NCI-H187 (cell line): ENCODE results near the gene DAG1.
A peak's percentile ranks its signal among the peaks of the same experiment; 100 is the strongest.

Experiments used
- DNase-seq, 2 experiments: peaks; one replicate each; lab custom pipeline; 2025; lab: John Stamatoyannopoulos, UW

DAG1 gene

DNA sequence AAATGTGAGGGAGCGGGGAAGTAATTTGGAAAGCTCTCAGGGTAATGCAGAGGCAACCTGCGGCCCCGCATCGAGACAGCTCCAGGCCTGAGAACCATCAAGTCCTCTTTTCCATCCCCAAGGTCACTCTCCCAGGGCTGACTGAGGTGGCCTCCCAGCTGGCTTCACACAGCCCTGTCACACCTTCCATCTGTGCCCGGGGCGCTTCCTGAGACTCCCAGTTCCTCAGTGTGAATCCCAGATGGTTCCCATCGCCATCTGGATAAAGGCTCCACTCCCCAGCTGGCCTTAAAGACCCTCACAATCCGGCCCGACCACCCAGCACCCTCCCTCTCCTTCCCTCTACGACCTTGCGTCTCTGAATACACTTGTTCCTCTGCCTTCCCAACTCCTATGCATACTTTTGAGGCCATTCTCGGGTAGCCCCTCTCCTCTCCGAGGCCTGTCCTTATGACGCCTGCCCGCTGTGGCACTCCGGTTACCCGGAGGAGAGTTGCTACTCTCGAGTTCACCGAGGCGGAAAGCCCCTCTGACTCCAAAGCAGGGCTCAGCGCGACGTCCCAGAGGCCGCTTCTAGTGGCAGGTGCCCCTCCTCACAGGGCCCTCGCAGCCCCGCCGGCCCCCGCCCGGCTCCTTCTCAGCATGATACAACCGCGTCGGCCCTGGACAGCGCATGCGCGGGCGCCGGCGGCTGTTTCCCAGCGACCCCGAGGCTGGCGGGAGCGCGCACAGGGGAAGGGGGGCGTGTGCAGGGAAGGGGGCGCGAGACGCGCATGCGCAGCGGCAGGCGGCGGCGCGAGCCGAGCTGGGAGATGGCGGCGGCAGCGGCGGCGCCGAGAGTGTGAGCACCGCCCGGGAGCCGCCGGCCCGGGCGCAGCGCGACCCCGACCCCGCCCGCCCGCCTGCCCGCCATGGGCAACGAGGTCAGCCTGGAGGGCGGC, 83.9 kb downstream of the DAG1 start, which contains the start of gene BSN:
Gene BSN, plus strand, starts transcription at position 786 of the 941 bp plus-strand sequence. Its CDS starts 126 bp downstream, at position 912.
- peak; percentile 58 to 84 for DNase-seq

DNA sequence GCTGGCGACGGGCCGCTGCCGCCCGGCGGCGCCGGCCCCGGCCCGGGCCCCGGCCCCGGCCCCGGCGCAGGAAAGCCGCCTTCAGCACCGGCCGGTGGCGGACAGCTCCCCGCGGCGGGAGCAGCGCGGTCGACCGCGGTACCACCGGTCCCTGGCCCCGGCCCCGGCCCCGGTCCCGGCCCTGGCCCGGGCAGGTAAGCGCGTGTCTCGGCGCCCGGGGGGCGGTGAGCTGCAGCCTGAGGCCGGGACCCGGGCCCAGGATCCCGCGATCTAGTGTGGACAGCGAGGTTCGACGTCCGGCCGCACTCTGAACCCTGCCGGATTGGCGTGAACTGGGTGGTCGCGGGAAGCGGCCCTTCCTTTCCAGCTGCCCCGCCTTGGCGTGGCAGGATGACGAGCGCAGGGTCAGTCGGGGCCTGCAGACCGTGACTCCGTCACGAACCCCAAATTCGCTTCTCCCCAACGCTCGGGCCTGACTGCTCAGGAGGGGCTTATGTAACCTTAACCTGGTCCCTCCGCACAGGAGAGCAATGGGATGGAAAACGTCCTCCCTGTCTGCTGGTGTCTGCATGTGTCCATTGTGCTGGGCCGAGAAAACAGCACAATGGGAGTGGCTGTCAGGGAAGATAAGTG, 84.7 kb downstream of the DAG1 start:
- no peak for DNase-seq

DNA sequence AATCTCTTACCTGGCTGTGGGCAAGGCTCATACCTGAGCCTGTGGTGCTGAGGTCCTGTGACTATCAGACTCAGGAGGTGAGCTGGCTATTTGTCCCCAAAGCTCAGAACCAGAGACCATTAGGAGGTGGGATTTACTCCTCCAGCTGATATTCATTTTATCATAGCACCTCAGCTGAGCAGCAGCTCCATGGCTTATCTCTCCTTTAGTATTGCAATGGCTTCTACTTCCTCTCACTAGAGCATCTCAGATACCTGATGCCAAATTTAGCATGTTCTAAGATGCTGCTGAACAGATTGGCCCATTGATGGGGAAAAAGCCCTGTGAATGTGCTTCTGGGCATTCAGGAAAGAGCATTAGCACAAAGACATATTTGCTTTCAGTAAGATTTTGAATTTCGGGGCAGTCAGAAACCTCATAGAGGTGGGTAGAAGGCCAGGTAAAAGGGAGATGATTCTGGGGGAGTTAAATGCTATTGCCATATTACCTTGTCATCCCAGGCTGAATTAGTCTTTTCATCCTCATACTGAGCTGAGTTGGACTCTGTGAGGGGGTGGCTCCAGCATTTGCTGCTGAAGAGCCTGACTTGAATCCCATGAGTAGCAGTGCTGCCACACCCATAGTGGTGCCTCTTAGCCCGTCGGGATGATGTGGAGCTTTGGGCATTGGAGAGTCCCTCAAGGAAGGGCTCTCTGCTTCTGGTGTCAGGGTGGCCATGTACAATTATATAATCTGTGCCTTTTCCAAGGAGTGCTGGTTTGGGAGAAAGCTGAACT, 86.6 kb downstream of the DAG1 start:
- DNase-seq = no peak

DNA sequence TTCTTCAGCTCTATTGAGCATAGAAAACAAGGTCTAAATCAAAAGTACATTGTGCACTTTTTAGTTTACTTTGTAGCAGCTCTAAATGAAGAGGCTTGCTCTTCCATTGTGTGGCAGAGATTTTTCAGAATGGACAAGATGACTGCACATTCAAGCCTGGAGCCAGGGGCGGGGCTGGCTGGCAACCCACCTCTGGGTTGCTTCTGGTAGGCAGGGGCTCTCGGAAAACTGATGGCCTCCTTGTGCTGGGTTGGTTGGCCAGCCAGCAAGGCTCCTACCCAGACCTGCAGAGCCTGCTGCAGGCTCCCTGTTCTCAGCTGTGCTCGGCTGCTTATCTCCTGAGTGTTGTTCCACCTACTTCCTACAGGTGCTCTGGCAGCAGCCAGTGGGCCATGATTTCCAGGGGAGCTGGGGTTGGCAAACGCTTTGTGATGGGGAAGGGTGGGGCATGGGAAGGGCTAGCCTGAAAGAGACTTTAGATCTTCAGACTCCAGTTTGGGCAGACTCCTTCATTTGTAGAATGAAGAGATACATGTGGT, 93.0 kb downstream of the DAG1 start:
- DNase-seq = no peak

DNA sequence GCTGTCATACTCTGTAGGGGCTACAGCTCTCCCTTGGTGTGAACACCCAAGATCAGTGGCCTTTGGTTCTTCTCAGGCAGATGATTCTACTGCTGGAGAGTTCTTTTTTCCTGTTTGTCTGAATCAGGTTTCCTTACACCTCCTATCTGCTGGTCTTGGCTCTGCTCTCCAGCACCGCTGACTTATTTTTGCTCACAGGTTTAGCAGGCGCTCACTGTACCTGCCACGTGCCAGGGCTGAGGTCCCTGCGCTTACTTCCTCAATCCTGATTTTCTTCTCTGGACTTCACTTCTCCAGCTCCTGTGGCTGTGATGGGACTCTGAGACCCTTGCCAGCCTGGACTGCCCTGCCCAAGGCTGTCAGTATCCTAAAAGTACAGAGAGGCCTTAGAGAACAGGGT, 93.7 kb downstream of the DAG1 start:
- no peak for DNase-seq

DNA sequence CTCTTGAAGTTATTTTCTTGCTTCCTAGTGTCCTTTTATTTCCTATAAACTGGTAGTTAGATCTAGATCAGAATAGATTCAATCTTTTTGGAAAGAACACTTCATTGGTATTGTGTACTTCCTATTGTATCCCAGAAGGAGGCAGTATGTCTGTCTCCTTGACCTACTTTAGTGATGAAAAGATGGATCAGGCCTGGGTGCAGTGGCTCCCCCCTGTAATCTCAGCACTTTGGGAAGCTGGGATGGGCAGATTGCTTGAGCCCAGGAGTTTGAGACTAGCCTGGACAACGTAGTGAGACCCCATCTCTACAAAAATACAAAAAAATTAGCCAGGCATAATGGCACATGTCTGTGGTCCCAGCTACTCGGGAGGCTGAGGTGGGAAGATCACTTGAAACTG, 96.2 kb downstream of the DAG1 start:
- no peak for DNase-seq

DNA sequence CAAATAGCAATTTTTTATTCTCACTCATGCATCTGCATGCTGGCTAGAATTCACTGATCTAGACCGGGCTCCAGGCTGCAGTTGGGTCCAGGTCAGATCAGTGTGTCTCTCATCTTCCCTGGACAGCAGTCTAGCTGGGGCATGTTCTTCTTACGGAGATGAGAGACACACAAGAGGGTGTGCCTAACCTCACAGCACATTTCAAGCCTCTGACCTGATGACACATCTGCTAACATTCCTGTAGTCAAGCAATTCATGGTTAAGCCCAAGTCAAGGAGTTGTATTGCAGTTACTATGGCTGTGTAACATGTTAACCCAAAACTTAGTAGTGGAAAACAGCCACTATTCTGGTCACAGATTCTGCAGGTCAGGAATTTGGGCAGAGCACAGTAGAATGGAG, 97.3 kb downstream of the DAG1 start:
- no peak for DNase-seq

DNA sequence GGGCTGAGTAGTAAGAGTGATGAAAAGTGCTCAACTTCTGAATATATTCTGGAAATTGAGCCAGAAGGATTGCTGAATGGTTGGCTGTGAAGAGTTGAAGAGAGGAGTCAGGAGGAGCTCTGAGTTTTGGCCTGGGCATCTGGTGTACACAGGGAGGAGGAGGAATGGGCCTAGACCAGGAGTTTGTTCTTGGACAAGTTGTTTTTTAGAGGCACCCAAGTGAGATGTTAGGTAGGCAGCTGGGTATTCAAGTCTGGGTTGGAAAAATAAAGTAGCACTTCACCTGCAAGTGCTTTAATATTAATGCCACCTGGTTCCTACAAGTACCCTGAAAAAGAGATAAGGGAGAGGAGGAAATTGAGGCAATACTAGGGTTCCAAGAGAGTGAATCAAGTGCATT, 98.9 kb downstream of the DAG1 start:
- no peak for DNase-seq

DNA sequence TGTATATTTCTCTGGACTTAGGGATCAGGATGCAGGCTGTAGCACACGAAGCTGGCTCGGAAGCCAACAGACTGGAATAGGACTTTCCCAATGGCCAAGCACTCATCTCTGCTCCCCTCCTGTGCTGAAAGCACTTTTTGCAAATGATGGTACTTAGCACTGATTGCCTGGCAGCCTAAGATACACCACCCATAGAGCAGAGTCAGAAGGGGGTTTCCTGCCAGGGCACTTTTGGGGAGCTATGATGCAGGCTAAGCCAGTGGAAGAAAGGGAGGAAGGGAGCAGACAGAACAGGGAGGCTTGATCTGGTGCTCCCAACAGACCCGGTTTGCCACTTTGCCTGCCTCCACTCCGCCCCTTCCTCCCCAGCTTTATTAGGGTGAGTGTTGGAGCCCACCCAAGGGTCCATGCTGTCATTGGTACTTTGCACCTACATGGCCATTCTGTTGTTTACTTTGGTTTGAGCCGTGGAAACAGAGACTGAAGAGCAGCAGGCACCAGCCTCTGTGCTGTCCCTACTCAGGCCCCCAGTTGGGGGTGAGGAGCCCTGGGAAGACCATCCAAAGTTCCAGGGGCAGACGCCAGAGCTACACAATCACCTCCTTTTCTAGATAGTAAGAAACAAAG, 100.1 kb downstream of the DAG1 start:
- DNase-seq = no peak

DNA sequence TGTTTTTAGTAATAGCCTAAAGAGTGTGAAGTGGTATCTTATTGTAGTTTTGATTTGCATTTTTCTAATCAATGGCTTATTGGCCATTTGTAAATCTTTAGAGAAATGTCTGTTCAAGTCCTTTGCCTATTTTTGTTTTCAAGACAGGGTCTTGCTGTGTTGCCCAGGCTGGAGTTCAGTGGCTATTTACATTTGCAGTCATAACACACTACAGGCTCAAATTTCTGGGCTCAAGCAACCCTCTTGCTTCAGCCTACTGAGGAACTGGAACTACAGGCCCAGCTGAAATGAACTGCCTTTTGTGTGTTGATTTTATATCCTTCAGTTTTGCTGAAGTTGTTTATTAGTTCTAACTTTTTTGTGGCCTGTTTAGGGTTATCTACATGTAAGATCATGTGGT, 112.1 kb downstream of the DAG1 start:
- no peak for DNase-seq
